SJCRH30 (cell line): ENCODE measurements around the gene ARRB1. TPM values are rescaled to one million over a fixed set of nuclear protein-coding genes. Genes with fewer than 3 reads are reported as not detected.

ENCODE experiments used
- DNase-seq, 2 experiments: peaks; one replicate each; pipeline ENCODE4 v3.0.0-alpha.2; 2015 to 2020
- H3K27ac ChIP-seq: fragments of 250-450 bp; sonication (Bioruptor Pico); 2 replicates; pipeline ENCODE4 v1.5.1; 2020; ENCODE audit warnings: mild to moderate bottlenecking, moderate library complexity
- H3K27me3 ChIP-seq: fragments of 250-450 bp; sonication (Bioruptor Pico); 2 replicates; pipeline ENCODE4 v1.5.1; 2020; ENCODE audit warnings: mild to moderate bottlenecking, moderate library complexity
- H3K36me3 ChIP-seq: fragments of 250-450 bp; sonication (Bioruptor Pico); 2 replicates; pipeline ENCODE4 v1.5.1; 2020; ENCODE audit warnings: mild to moderate bottlenecking, moderate library complexity
- H3K4me1 ChIP-seq: fragments of 250-450 bp; sonication (Bioruptor Pico); 2 replicates; pipeline ENCODE4 v1.5.1; 2020; ENCODE audit warnings: mild to moderate bottlenecking, moderate library complexity
- H3K4me3 ChIP-seq: fragments of 250-450 bp; sonication (Bioruptor Pico); 2 replicates; pipeline ENCODE4 v1.5.1; 2020; ENCODE audit warnings: mild to moderate bottlenecking, moderate library complexity
- H3K9me3 ChIP-seq: fragments of 250-450 bp; sonication (Bioruptor Pico); replicated peaks from 2 replicates; pipeline ENCODE4 v1.5.1; 2020; ENCODE audit warnings: mild to moderate bottlenecking, moderate library complexity
- total RNA-seq: library from RNA; depleted of rRNA; stranded (reverse); fragments of >200 nt; shearing (Covaris generic); gene quantifications from 2 replicates; pipeline ENCODE4 v1.2.3, GENCODE V29; 2014; rRNA removed

The ARRB1 gene
- total RNA-seq = 112 and 121 TPM in 2 replicates

DNA sequence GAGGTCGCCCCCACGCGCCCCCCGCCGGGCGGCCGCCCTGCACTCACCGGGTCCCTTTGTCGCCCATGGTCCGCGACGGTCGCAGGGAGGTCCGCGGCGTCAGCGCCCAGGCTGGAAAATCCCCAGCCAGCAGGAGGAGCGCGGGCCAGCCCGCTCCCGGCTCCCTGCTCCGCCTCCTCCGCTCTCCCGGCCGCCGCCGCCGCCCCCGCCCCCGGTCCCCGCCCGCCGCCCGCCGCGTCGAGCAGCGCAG is at the start of gene ARRB1:
Gene ARRB1, minus strand, starts transcription at position 121 of the 250 bp plus-strand sequence. Its CDS starts 54 bp downstream, at position 67.
- DNase-seq = no peak
- H3K27me3 ChIP-seq = no peaks in the 10 kb centered on the region
- no peaks in the 10 kb centered on the region for H3K9me3 ChIP-seq
- H3K4me3 ChIP-seq = peak within 1 kb of the TSS; percentile 99
- H3K36me3 ChIP-seq = peaks cover 13% of the 10 kb centered on the region
- H3K27ac ChIP-seq = peak within 1 kb of the TSS; percentile 99
- H3K4me1 ChIP-seq = peaks cover 65% of the 10 kb centered on the region

DNA sequence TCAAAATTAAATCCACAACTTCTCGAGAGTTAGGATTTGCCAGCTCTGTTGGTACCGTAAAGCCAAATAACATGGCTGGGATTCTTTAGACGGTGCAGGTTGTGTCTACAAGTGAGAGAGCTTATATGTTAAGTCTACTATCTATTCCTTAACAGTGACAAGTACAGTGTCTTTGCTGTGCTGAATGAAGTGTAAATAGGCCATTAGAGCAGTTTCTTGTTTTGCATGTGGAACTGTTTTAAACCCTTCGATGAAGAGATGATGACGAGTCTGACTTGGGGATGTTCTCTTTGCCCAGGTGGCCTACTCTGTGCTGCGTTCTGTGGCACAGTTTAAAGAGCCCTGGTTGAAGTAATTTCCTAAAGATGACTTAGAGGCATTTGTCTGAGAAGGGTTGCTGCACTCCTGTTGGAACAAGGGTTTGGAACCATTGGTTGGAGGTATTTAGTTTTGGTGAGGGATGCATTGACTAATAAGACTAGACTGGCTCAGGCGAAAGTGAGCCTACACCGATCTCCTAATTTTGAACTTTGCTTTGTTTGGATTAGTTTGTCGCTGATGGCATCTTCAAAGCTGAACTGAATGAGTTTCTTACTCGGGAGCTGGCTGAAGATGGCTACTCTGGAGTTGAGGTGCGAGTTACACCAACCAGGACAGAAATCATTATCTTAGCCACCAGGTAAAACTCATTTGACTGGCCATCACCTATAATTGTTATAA is 48.8 kb upstream of the ARRB1 start:
- Histone ChIP-seq H3K36me3 (peaks cover 56% of the 10 kb centered on the region), H3K27me3 (no peaks in the 10 kb centered on the region), H3K27ac (peak overlapping the region; percentile 88), H3K9me3 (no peaks in the 10 kb centered on the region), H3K4me1 (peaks cover 3% of the 10 kb centered on the region; the same call in 1 of the 2 replicates), H3K4me3 (peak overlapping the region; percentile 80)
- no peak for DNase-seq

DNA sequence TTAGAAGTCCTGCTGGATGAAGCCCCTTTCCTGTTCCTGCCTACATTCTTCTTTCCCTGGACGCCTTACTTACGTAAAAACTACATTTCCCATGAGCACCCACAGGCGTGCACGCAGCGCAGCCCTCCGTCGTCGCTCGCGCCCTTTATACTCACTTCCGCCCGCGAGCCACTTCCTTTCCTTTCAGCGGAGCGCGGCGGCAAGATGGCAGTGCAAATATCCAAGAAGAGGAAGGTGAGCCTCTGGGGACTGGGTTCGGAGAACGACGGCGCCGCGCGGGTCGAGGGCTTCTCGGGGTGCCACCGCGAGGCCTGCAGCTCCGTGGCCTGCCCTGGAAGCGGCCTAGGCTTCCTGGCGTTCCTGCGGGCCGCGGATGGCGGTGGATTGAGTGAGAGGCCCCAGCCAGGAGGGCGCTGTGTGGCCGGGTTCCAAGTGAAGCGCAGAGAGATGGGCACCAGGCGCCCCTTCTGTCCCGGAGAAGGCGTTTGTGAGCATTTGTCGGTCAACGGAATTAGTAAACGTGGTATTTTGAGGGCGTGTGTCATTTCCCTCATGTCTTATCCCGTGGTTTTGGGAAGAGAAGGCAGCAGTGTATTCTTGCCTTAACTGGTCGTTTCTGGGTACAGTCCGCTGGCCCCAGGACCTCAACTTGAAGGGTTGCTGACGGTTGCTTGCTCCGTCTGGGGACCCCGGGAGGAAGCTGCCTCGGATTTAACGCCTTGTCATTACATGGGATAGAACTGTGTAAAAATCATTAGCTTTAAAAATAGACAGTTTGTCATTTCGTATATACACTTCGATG is 48.1 kb upstream of the ARRB1 start, which contains the start of gene RPS3:
Gene RPS3, plus strand, starts transcription at position 175 of the 802 bp plus-strand sequence. Its CDS starts 30 bp downstream, at position 205.
- Histone ChIP-seq H3K9me3 (no peaks in the 10 kb centered on the region), H3K36me3 (peaks cover 48% of the 10 kb centered on the region), H3K4me3 (peak within 1 kb of the TSS; percentile 80), H3K4me1 (peaks cover 3% of the 10 kb centered on the region; the same call in 1 of the 2 replicates), H3K27ac (peak within 1 kb of the TSS; percentile 88), H3K27me3 (no peaks in the 10 kb centered on the region)
- peak; percentile 91 to 94 for DNase-seq

DNA sequence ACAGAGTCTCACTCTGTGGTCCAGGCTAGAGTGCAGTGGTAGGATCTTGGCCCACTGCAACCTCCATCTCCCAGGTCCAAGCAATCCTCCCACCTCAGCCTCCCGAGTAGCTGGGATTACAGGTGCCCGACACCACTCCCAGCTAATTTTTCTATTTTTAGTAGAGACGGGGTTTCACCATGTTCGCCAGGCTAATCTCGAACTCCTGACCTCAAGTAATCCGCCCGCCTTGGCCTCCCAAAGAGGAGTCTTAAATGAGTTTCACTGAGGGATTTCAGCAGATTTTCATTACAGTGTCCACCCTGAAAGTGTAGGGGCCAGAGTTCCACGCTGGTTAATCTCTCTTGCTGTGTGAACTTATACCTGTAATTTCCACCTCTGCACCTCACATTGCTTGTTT is 47.4 kb upstream of the ARRB1 start:
- Histone ChIP-seq H3K4me1 (peaks cover 3% of the 10 kb centered on the region; the same call in 1 of the 2 replicates), H3K27me3 (no peaks in the 10 kb centered on the region), H3K36me3 (peaks cover 42% of the 10 kb centered on the region), H3K9me3 (no peaks in the 10 kb centered on the region), H3K27ac (no peak overlapping the region), H3K4me3 (peak overlapping the region; percentile 80)
- DNase-seq = no peak

DNA sequence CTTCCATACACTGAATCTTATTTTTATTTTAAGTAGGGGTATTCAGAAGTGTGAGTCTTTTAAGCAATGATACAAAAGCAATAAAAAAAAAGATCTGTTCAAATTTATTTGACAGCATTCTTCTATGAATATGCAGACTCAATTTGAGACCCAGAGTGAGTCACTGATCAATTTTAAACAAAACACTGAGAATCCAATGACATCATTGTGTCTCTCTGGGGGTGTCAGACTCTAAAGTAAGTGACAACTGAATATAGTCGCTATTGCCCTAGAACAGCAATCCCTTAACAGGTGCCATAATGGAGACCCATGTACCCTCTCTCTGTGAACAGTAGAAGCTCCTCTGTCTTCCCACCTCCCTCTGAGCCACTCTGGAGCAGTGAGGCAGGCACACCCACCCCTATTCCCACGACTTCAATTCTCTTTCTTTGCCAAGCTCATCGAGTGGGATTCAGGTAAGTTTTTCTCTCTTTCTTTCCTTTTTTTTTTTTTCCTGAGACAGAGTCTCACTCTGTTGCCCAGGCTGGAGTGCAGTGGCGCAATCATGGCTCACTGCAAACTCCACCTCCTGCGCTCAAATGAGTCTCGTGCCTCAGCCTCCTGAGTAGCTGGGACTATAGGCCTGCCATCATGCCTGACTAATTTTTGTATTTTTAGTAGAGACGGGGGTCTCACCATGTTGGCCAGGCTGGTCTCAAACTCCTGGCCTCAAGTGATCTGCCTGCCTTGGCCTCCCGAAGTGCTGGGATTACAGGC is 42.8 kb upstream of the ARRB1 start:
- Histone ChIP-seq H3K27me3 (no peaks in the 10 kb centered on the region), H3K27ac (no peak overlapping the region), H3K4me3 (no peak overlapping the region), H3K4me1 (peaks cover 2% of the 10 kb centered on the region), H3K36me3 (no peaks in the 10 kb centered on the region), H3K9me3 (no peaks in the 10 kb centered on the region)
- DNase-seq = no peak

DNA sequence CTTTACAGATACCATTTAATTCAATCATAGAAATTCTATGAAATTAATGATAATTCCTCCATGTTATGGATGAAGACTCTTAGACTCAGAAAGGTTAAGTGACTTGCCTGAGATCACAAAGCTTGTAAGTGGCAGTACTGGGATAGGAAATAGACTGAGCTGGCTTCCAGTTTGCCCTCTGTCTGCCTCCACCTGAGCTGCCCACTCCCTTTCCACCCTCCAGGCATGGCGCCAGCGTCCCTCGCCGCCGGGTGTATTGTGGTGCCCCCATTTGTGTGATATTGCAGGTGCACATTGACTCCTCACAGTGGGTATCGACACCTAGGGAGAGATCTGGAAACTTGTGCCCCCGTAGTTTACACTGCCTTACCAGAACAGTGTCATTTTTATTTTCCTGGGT is 38.5 kb upstream of the ARRB1 start:
- H3K27me3 ChIP-seq = no peaks in the 10 kb centered on the region
- no peak overlapping the region for H3K27ac ChIP-seq
- no peak overlapping the region for H3K4me3 ChIP-seq
- H3K36me3 ChIP-seq = no peaks in the 10 kb centered on the region
- peaks cover 25% of the 10 kb centered on the region for H3K4me1 ChIP-seq
- no peak for DNase-seq
- no peaks in the 10 kb centered on the region for H3K9me3 ChIP-seq

DNA sequence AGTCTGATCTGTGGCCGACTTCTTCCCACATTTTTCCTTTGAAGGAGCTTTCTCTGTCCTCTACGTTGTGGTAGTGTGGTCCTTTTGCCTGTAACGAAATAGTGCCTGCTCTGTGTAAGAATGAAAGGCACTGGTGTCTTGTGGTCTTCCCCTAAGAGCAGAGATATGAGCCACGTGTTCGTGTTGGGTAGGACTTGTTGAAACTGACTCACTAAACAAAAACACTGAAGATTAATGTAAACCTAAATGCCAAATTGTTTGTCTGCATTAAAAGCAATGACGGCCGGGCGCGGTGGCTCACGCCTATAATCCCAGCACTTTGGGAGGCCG is 37.8 kb upstream of the ARRB1 start:
- Histone ChIP-seq H3K4me1 (peaks cover 25% of the 10 kb centered on the region), H3K27ac (peak overlapping the region; percentile 18; the same call in 1 of the 2 replicates), H3K9me3 (no peaks in the 10 kb centered on the region), H3K4me3 (peak overlapping the region; percentile 15), H3K27me3 (no peaks in the 10 kb centered on the region), H3K36me3 (no peaks in the 10 kb centered on the region)
- no peak for DNase-seq

DNA sequence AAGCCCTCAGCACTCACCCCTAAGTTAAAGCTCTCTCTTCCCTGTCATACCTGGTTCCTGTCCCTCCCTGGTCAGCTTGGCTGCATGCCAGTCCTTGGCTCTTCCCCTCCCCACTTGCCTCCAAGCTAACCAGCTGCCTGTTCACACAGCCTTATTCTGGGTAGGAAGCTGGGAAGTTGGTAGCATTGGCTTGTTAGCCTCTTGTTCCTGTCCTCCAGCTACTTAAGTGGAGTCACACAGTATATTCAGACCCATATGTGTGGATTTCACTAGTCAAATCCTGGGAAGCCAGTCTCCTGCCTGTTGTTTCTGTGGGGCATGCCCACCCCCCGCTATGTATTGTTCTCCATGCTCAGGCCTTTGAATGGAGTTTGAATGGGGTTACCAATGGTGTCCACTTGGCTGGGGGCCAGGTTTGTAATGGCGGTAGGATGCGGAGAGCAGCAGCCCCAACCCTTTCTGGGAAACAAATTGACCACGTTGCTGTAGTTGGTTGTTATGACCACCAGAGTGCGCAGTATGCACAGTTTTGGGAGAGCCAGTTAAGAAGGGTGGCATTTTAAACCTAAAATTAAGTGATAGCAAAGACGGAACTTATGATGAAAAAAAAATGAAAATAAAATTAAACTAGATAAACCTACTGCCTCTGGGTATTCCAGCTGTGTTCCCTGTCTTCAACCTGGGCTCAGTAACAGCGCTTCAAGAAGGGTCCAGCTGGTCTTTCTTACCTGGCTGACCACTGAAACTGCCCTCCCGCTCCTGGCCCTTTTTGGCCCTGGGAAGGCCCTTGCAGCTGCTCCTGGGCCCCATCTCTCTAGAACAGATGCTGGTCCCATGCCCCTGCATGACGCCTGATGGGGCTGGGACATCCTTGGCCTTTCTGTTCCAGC is 37.2 kb upstream of the ARRB1 start:
- Histone ChIP-seq H3K4me1 (peaks cover 25% of the 10 kb centered on the region), H3K27ac (peak overlapping the region; percentile 18; the same call in 1 of the 2 replicates), H3K4me3 (peak overlapping the region; percentile 15), H3K36me3 (no peaks in the 10 kb centered on the region), H3K9me3 (no peaks in the 10 kb centered on the region), H3K27me3 (no peaks in the 10 kb centered on the region)
- DNase-seq = peak; percentile 82 to 94

DNA sequence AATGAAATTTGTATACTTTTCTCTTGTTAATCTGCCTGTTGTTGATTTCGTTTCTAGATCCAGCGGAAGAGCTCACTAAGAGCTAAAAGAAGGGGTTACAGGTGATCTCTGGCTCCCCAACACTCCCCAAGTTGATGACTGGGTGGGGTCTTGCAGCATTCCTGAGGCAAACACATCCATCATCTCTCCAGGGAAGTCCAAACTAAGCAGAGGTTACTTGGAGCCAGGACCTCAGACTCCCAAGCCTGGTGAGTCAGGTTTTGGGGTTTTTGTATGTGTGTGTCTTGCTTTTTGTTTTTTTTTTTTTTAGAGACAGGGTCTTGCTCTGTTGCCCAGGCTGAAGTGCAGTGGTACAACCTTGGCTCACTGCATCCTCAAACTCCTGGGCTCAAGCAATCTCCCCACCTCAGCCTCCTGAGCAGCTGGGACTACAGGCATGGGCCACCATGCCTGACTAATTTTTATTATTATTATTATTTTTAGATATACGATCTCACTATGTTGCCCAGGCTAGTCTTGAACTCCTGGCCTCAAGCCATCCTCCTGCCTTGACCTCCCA is 36.4 kb upstream of the ARRB1 start:
- no peaks in the 10 kb centered on the region for H3K36me3 ChIP-seq
- no peaks in the 10 kb centered on the region for H3K27me3 ChIP-seq
- no peak overlapping the region for H3K4me3 ChIP-seq
- H3K27ac ChIP-seq = peak overlapping the region; percentile 27; the same call in 1 of the 2 replicates
- DNase-seq = no peak
- H3K9me3 ChIP-seq = no peaks in the 10 kb centered on the region
- peaks cover 29% of the 10 kb centered on the region for H3K4me1 ChIP-seq

DNA sequence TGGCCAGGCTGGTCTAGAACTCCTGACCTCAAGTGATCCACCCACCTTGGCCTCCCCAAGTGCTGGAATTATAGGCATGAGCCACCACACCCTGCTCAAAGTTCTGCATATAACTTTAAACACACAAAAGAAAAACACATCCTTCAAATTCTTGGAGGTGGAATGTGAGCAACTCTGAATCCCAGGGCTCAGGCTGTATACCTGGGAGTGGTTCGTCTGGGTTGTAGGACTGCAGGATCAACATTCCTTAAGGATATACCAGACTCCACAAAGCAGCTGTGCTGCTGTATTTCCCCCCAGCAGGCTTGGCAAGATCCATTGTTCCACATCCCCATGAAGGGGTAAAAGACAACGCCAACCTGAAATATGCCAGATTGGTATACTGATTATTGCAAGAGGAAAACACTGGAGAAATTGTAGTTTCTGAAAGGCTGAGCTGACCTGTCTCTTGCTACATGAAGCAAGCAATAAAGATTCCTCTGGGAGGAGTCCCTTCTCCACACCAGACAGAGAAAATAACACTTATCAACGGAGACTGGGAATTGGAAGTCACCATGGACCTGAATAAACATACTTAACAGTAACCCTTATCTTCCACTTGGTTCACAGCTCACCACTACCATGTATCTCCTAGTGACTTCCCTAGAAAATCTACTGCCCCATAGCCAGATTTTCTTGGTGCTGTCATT is 35.6 kb upstream of the ARRB1 start:
- Histone ChIP-seq H3K27ac (peak overlapping the region; percentile 27; the same call in 1 of the 2 replicates), H3K9me3 (no peaks in the 10 kb centered on the region), H3K4me1 (peaks cover 29% of the 10 kb centered on the region), H3K27me3 (no peaks in the 10 kb centered on the region), H3K36me3 (no peaks in the 10 kb centered on the region), H3K4me3 (no peak overlapping the region)
- peak; percentile 57 to 63 for DNase-seq

DNA sequence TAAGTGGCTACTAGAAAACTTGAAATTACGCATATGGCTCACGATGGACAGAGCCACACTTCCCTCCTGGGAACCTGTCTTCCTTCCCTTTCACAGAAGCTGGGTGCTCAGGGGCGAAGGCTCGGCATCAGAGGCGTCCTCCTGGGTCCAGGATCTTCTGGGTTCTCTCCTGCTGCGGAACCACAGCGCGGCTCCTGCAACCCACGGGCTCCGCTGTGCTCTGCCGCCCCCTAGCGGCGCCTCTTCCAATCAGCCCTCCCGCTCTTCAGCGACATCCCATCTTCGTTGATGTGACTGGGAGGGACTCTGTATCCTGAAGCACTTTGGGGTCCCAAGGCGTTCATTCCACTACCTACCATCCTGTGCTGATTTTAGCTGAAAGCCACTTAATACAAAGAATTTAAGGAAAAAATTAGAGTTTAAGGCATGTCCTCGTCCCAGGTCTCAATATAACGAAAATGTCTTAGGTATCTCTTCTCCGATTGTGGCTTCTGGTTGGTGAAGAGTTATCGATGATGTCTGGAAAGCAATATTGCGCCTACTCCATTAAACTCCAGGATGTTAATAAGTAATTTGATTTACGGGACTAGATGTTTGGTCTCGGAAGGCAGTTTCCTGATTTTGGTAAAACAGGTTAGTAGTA is 33.1 kb upstream of the ARRB1 start:
- Histone ChIP-seq H3K36me3 (no peaks in the 10 kb centered on the region), H3K4me3 (no peak overlapping the region), H3K27ac (no peak overlapping the region; the same call in 1 of the 2 replicates), H3K27me3 (no peaks in the 10 kb centered on the region), H3K9me3 (no peaks in the 10 kb centered on the region), H3K4me1 (peaks cover 48% of the 10 kb centered on the region)
- DNase-seq = peak; percentile 63 to 83

DNA sequence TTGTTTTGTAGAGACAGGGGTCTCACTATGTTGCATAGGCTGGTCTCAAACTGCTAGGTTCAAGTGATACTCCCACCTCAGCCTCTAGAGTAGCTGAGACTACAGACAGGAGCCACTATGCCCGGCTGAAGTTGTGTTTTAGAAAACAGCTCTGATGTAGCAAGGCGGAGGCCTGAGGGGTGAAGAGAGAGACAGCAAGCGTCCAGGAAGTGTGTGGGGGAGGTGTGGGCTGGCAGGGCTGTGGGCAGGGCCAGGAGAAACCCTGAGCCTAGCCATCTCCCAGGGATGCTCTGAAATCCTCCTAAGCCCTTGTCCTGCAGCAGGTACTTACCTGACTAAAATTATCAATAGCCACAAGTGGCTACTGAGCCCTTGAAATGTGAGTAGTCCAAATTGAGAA is 31.8 kb upstream of the ARRB1 start:
- Histone ChIP-seq H3K27me3 (no peaks in the 10 kb centered on the region), H3K9me3 (no peaks in the 10 kb centered on the region), H3K4me3 (no peak overlapping the region), H3K36me3 (no peaks in the 10 kb centered on the region), H3K27ac (no peak overlapping the region), H3K4me1 (peaks cover 40% of the 10 kb centered on the region)
- peak; percentile 34 to 42 for DNase-seq
